GM21526 (cell line): ENCODE measurements around the gene U2AF2.

Experiments used
- ATAC-seq: cut with Tn5 transposase; IDR thresholded peaks from one replicate; pipeline ENCODE4 v1.9.1; 2021; ENCODE audit warnings: moderate library complexity; ENCODE audit not compliant: unreplicated experiment, low FRiP score

The U2AF2 gene

GRCh38 chr19:55642153-55643002 lies 12.5 kb upstream of the U2AF2 start:
- ATAC-seq: no peak

- ATAC-seq: no peak
Measured at GRCh38 chr19:55643003-55643886, 11.6 kb upstream of the U2AF2 start, which contains the start of gene ZNF581. Gene ZNF581 (plus strand): TSS chr19:55643649. CDS start chr19:55644572, 923 bp downstream.

DNA sequence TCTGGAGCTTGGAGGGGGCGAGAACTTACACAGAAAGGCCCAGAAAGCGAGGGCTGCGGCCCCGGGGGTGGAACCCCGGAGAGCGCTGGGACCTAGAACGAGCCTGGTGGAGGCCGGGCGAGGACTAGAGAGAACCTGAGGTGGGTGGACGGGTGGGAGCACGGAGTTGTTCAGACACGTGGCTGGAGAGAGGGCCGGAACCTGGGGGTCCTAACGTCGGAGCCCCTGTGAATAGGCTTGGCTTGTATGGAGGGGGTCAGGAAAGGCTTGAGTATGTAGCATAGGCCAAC lies 11.0 kb upstream of the U2AF2 start:
- no peak for ATAC-seq

GRCh38 chr19:55644191-55644833 lies 10.5 kb upstream of the U2AF2 start:
- ATAC-seq: no peak

DNA sequence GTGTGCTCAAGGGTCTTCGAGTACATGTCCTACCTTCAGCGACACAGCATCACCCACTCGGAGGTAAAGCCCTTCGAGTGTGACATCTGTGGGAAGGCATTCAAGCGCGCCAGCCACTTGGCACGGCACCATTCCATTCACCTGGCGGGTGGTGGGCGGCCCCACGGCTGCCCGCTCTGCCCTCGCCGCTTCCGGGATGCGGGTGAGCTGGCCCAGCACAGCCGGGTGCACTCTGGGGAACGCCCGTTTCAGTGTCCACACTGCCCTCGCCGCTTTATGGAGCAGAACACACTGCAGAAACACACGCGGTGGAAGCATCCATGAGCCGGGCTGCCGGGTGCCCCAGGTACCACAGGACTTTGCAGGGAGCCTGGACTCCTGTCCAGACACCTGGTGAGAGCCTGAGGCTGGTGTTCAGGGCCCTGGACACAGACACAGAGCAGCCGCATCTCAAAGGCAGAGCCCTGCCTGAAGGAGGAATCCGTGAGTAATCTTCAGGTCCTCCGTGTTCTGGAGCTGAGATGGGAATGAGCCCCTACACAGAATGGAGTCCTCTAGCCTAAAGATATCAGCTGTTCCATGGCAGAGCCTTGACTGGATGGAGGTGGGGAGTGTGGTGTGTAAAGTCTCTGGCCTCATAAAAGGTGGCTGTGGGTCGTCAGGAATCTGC lies 9.9 kb upstream of the U2AF2 start:
- no peak for ATAC-seq

- no peak for ATAC-seq
Measured at GRCh38 chr19:55645512-55645881, 9.3 kb upstream of the U2AF2 start.

DNA sequence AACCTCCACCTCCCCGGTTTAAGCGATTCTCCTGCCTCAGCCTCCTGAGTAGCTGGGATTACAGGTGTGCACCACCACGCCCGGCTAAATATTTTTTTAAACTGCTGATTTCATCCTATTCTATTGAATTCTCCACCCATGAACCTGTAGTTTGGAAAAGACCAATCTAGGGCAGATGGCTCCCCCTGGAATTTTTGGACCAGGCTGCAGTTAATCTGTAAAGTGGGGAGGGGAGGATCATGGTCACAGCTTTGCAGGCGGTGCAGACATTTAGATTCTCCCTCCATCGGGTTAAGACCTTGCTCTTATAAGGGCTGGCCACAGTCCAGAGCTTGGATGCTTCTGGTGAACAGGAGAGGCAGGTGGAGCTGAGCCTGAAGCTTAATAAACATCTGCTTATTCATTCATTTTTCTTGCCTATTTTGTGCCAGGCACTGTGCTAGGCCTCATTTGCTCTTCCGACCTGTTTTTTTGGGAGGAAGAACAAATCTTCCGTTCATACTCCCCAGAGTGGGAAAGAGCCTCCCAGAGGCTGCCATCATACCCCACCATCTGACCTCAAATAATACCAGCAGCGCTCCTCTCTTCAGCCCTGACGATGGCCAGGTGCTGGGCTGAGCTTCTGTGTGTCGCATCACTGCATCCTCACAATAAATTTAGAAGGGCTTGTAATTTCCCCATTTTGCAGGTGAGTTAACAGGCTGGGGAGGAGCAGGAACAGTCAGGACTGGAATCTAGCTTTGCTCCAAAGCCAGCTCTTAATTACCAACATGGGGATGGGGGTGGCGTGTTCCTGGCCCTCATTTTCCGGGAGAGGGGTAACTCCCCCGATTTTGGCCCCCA lies 7.7 kb upstream of the U2AF2 start:
- no peak for ATAC-seq

DNA sequence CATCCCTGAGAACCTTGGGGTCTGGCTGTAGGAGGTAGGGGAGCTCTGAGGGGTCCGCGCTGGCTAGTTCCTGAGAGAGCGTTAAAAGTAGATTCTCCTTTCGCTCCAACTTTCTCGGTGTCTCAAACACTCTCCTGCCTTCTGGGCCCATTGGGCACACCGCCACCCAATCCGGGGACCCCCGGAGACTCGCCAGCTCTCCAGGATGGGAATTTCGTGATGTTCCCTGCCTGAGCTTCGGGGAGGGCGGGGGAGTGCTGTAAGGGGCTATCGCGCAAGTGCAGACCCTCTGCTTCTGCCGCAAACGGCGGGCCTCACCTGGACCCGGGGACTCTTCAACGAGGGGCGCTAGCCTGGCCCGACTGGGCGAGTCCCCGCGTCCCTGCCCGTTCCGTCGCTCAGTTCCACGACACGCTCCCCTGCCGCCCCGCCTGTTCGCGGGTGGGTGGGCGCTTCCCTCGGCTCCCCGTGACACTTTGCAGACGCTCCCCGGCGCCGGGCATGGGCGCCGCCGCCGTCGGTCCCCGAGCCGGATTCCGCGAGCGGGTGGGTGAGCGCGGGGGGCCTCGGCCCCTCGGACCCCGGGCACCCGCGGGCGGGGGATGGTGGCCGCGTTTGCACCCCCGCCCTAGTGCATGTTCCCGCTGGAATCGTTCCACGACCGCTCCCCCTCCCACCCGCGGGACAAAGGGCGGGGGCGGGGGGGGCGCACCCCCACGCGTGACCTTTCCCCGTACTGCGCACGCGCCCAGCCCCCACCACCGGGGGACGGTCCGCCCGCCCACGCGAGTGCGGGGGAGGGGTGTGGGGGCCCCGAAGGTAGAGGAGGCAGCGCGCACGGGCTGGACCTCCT lies 6.9 kb upstream of the U2AF2 start, which contains the start of gene CCDC106:
CCDC106 (plus strand) TSS at position 481 of the 853 bp plus-strand sequence. CDS start 835 bp downstream, outside the sequence.
- no peak for ATAC-seq

- no peak for ATAC-seq
Measured at GRCh38 chr19:55648585-55649267, 6.1 kb upstream of the U2AF2 start.

GRCh38 chr19:55649268-55650125 lies 5.3 kb upstream of the U2AF2 start:
- ATAC-seq: no peak

DNA sequence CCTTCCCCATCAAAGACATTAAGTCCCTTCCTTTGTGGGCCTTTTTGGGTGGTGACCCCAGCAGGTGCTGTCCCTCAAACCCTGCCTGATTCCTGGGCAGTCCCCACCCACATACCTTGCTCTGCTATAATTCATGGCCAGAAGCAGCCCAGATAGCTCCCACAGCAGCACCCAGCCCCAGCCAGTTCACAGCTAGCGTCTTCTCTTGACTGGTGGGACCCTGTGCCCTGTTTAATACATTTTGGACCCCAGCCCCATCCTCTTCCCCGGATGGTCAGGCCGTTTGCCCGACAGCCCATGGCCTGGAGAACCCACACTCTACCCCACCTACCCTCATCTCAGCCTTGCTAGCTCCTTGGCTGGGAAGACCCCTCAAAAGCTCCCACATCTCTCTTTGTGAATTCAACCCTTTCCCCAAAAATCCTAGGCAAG lies 4.7 kb upstream of the U2AF2 start:
- no peak for ATAC-seq

DNA sequence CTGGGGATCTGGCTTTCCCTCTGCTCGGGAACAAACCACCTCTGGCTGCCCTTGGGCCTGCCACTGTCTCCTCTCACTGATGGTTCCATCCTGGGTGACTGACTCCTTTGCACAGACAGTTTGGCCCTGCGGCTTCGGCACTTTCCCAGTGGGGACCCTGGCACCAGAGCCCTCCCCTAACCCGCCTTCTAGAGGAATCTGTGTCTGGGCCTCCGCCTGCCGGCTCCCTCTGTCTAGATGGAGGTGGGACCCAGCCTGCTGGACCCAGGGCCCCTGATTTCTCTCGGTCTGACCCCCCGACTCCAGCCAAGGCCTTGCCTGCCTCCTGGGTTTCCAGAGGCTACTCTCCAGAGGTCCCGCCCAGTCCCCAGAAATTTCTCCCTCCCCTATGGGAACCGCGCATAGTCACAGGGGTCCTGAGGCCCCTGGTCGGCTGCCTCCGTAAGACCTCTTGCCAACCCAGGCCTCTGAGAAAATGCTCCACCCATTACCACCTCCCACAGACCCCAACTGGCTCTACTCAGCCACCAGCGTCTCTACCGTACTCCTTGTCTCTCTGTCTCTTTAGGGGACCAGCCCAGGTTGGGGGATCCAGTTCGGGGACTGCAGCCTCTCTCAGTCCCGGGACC lies 4.1 kb upstream of the U2AF2 start:
- ATAC-seq: no peak

GRCh38 chr19:55651236-55651635 lies 3.6 kb upstream of the U2AF2 start:
- ATAC-seq: no peak

- no peak for ATAC-seq
Measured at GRCh38 chr19:55652311-55653128, 2.3 kb upstream of the U2AF2 start.

GRCh38 chr19:55653651-55654322 lies 1.0 kb upstream of the U2AF2 start:
- ATAC-seq: peak; percentile 40
